ENCODE data around the gene ZNF536.
A peak's percentile ranks its signal among the peaks of the same experiment; 100 is the strongest.

The ZNF536 gene

DNA sequence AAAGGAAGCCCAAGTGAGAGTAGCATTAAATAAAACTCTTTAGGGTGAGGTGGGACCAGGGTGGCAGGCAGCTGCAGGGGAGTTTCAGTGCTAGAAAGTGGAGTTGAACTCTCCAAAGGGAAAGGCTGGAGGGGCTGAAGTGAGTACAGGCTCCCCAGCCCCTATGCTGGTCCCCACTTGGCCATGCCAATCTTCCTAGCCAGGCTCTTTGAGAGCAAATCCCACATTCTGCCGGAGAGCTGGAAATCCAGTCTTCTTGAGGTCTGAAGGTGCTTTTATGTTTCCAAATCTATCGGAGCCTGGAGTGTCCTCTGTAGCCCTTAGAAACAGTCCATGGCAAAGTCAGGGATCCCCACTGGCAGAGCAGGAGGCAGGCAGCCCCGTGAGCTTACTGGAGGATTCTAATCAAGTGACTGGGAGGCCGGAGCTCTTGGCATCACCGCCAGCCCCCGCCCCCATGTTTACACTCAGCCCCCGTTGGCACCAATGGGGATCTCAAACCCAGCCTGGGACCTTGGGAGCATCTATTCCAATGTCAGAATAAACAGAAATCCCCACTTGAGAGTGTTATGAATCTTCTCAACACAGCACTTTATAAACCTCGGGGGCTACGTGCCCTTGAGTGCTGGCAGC lies 18.3 kb downstream of the ZNF536 start:
- DNase-seq (ENCODE audit: low read depth), result no peak
- TF ChIP-seq MYC (IDR thresholded peaks at IDR 0.05; ENCODE audit: low read depth, low read length) (no peak), POLR2A (IDR thresholded peaks at IDR 0.05; ENCODE audit: extremely low read depth, insufficient read length) (no peak), MAX (IDR thresholded peaks at IDR 0.05; ENCODE audit: low read depth, low read length) (no peak)
- TF ChIP-seq, protein P1, sequence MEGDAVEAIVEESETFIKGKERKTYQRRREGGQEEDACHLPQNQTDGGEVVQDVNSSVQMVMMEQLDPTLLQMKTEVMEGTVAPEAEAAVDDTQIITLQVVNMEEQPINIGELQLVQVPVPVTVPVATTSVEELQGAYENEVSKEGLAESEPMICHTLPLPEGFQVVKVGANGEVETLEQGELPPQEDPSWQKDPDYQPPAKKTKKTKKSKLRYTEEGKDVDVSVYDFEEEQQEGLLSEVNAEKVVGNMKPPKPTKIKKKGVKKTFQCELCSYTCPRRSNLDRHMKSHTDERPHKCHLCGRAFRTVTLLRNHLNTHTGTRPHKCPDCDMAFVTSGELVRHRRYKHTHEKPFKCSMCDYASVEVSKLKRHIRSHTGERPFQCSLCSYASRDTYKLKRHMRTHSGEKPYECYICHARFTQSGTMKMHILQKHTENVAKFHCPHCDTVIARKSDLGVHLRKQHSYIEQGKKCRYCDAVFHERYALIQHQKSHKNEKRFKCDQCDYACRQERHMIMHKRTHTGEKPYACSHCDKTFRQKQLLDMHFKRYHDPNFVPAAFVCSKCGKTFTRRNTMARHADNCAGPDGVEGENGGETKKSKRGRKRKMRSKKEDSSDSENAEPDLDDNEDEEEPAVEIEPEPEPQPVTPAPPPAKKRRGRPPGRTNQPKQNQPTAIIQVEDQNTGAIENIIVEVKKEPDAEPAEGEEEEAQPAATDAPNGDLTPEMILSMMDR (IDR thresholded peaks at IDR 0.05; ENCODE audit: low read depth, low read length), result no peak

GRCh38 chr19:30391052-30391451 lies 18.9 kb downstream of the ZNF536 start:
- TF ChIP-seq POLR2A (IDR thresholded peaks at IDR 0.05; ENCODE audit: extremely low read depth, insufficient read length), result no peak
- H3K4me3 ChIP-seq (ENCODE audit: low read depth, low read length), result no peak overlapping the region
- DNase-seq (ENCODE audit: low read depth), result no peak

More for the DNA sequence above, 18.3 kb downstream of the ZNF536 start:
- H3K4me3 ChIP-seq (ENCODE audit: low read depth, low read length), result no peak overlapping the region

DNA sequence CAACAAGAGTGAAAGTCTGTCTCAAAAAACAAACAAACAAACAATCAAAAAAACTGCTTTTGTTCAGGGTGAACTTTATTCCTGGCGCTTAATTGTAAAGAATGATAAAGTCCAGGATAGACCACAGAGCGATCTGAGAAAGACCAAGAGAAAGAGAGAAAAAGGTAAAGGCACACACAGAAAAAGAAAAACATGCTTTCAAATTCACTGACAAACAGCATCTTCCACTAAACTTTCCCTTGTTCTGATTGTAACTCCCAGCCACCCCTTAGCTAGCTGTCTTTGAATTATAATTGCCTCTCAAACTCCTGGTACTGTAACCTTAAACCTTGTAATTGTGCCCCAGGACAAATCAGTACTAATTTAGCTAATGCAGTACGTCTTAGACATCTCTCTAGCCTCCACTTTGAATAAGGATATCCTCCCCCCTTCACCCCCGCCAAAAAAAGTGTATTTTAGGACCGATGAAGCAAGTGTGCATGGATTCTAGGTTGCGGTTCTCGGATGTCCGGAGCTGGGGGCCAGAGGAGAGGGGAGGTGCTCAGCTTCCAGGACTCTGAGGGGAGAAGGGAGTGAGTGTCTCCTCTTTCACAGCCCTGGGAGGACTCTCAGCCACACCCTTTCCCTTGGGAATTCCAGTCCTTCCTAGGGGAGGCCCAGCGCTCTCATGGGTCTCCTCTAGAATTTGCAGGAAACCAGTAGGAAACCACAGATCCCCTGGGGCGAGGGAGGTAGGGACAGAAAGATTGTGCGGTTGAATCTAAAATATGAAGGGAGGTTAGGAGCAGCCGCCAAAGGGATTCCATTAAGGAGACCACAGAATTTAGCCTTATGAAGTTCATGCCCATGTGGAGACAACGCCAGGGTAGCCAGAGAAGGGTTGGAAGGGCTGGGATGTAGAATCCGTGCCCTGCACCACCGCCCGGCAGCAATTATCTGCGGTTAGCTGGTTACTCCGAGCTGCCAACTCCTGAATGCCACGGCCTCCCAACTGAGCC lies 19.7 kb downstream of the ZNF536 start:
- peak; percentile 34 for DNase-seq (ENCODE audit: low read depth)
- H3K4me3 ChIP-seq (ENCODE audit: low read depth, low read length), result no peak overlapping the region
- TF ChIP-seq POLR2A (IDR thresholded peaks at IDR 0.05; ENCODE audit: extremely low read depth, insufficient read length) (no peak), MAX (IDR thresholded peaks at IDR 0.05; ENCODE audit: low read depth, low read length) (no peak)
- TF ChIP-seq, protein P1 (IDR thresholded peaks at IDR 0.05; ENCODE audit: low read depth, low read length), result no peak

DNA sequence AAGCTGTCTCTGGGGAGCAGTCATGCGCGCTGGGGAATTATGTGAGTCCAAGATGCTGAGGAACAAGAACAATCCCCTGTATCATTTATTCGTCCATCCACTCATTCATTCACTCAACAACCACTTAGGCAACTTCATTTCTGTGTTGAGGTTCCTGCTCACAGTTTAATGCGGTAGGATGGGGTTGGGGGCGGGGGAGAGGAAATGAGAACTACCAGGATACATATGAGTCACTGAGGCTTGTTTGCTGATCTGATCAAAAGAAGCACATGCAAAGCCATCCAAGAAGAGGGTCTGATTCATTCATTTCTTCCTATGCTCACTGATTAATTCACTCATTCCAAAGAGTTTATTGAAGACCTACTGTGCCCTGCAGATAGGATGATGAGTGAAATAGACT lies 20.9 kb downstream of the ZNF536 start:
- TF ChIP-seq POLR2A (IDR thresholded peaks at IDR 0.05; ENCODE audit: extremely low read depth, insufficient read length) (no peak), MAX (IDR thresholded peaks at IDR 0.05; ENCODE audit: low read depth, low read length) (no peak), MYC (IDR thresholded peaks at IDR 0.05; ENCODE audit: low read depth, low read length) (no peak)
- TF ChIP-seq, protein P1 (IDR thresholded peaks at IDR 0.05; ENCODE audit: low read depth, low read length), result no peak
- no peak overlapping the region for H3K4me3 ChIP-seq (ENCODE audit: low read depth, low read length)
- DNase-seq (ENCODE audit: low read depth), result peak; percentile 44

DNA sequence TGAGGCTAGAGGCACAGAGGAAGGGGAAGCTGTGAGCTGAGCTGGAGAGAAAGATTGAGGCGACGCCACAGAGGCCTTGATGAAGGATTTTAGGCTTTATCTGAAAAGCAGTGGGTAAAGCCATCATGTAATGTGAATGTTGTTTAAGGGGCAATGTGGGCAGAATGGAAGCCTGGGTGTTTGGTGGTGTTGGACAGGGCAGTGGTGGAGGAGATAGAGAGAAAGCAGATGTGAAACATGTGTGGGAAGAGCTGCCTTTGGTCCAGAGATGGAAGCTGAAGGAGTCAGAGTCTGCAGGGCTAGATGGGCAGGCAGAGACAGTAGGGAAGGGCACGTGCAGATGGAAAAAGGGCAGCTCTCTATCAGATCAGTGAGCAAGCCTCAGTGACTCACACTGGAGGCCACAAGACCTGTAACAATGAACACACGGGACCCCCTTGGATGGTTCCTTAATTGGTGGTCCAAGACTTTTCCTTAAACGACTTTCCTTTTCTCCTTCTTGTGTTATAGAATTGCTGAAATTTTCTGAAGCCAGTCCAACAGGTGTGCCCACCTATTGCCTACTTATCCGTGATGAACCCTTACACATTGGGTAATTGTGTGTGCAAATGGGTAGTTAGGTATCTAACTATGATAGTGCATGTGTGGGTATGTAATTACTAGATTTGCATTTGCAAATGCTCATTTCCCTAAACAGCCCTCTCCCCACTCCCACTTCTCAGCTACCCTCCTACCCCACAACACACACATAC lies 21.7 kb downstream of the ZNF536 start:
- no peak for DNase-seq (ENCODE audit: low read depth)
- TF ChIP-seq MAX (IDR thresholded peaks at IDR 0.05; ENCODE audit: low read depth, low read length), result no peak
- no peak for TF ChIP-seq MYC (IDR thresholded peaks at IDR 0.05; ENCODE audit: low read depth, low read length)
- TF ChIP-seq, protein P1 (IDR thresholded peaks at IDR 0.05; ENCODE audit: low read depth, low read length), result no peak
- TF ChIP-seq POLR2A (IDR thresholded peaks at IDR 0.05; ENCODE audit: extremely low read depth, insufficient read length), result no peak
- no peak overlapping the region for H3K4me3 ChIP-seq (ENCODE audit: low read depth, low read length)
